BJ (cell line): ENCODE results near the gene SFMBT1. TPM values are rescaled to one million over a fixed set of nuclear protein-coding genes. Genes with fewer than 3 reads are reported as not detected.

Source experiments
- CTCF ChIA-PET: fragments of 350-600 bp; formaldehyde crosslinking; extraction: SDS; loops from one replicate; lab custom pipeline; 2021; ENCODE audit warnings: antibody characterized with exemption, inconsistent platforms; lab: Yijun Ruan, JAX
- POLR2A ChIA-PET: fragments of 300-600 bp; sonication (Branson Sonifier 250); formaldehyde crosslinking; extraction: SDS; loops from one replicate; lab custom pipeline; 2021; ENCODE audit warnings: antibody characterized with exemption; lab: Charles Lee
- DNase-seq: peaks from one replicate; pipeline ENCODE4 v3.0.0-alpha.2; 2011; ENCODE audit warnings: low read depth
- H3K27me3 ChIP-seq: 2 replicates; pipeline ENCODE4 v1.6.0; 2011; ENCODE audit warnings: low read length; ENCODE audit not compliant: control insufficient read depth, insufficient read depth
- H3K36me3 ChIP-seq: 2 replicates; pipeline ENCODE4 v1.5.1; 2011; ENCODE audit warnings: low read length; ENCODE audit not compliant: control insufficient read depth, insufficient read depth
- H3K4me3 ChIP-seq: 2 replicates; pipeline ENCODE4 v1.5.1; 2011; ENCODE audit warnings: low read depth, mild to moderate bottlenecking, control low read depth, low read length
- polyA plus RNA-seq: library from polyadenylated mRNA; depleted of rRNA; stranded (reverse); fragments of >200 nt; gene quantifications from 2 replicates; pipeline ENCODE4 v1.2.3, GENCODE V29; 2011
- TF ChIP-seq, protein P1 (sequence below): IDR thresholded peaks from 2 replicates; pipeline ENCODE4 v1.5.1; 2011; ENCODE audit warnings: low read depth, mild to moderate bottlenecking, control low read depth, inconsistent platforms, low read length, moderate library complexity; ENCODE audit not compliant: insufficient read depth

Gene SFMBT1
- polyA plus RNA-seq, 1 experiment: 2.1 TPM

DNA sequence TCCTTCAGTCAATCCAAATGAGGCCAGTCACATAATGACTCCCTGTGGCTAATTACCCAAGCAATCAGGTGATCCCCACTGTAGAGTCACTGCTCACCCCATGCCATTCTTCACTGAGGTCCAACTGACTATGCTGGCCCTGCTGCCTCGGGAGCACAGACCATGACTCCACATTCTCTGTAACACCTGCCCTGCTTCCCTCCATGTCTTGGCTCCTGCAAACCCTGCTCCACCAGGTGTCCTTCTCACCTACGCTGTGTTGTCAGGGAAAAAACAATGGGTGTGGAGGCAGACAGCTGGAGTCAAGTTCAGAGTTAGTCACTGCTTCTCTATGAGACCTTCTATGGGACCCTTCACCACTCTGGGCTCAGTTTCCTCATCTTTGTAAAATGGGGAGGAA lies 6.1 kb upstream of the SFMBT1 start:
- ChIA-PET CTCF (no interaction called here), POLR2A (no interaction called here)
- TF ChIP-seq, protein P1, sequence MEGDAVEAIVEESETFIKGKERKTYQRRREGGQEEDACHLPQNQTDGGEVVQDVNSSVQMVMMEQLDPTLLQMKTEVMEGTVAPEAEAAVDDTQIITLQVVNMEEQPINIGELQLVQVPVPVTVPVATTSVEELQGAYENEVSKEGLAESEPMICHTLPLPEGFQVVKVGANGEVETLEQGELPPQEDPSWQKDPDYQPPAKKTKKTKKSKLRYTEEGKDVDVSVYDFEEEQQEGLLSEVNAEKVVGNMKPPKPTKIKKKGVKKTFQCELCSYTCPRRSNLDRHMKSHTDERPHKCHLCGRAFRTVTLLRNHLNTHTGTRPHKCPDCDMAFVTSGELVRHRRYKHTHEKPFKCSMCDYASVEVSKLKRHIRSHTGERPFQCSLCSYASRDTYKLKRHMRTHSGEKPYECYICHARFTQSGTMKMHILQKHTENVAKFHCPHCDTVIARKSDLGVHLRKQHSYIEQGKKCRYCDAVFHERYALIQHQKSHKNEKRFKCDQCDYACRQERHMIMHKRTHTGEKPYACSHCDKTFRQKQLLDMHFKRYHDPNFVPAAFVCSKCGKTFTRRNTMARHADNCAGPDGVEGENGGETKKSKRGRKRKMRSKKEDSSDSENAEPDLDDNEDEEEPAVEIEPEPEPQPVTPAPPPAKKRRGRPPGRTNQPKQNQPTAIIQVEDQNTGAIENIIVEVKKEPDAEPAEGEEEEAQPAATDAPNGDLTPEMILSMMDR: no peak
- no peaks in the 10 kb centered on the region for H3K36me3 ChIP-seq
- no peak for DNase-seq
- H3K27me3 ChIP-seq: no peaks in the 10 kb centered on the region
- no peak overlapping the region for H3K4me3 ChIP-seq

DNA sequence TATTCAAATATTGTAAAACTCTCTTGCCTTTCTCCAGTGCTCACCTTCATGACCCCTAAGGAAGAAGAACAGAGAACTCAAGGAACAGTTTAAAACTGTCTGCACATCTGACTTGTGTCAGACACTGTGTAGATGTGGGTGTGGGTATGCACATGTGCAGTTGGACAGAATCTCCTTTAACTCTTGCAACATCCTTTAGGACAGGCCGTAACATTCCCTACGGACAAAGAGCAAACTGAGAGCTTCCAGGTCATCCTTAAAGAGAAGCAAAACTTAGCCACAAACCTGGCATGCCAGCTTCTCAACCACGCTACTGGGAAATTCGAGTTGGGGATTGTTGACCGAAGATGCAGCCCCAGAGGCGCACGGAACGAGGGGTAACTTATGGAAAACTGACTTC lies 4.1 kb upstream of the SFMBT1 start:
- Histone ChIP-seq H3K27me3 (no peaks in the 10 kb centered on the region), H3K4me3 (no peak overlapping the region), H3K36me3 (no peaks in the 10 kb centered on the region)
- POLR2A ChIA-PET: interaction anchor here (0.7 kb wide), 1 partner anchor 118 kb away, joined by 11 read pairs; no protein-coding TSS in a partner anchor
- DNase-seq: no peak
- CTCF ChIA-PET: interaction anchor here (0.5 kb wide), 1 partner anchor 308 kb away, joined by 6 read pairs; no protein-coding TSS in a partner anchor
- TF ChIP-seq, protein P1: no peak

DNA sequence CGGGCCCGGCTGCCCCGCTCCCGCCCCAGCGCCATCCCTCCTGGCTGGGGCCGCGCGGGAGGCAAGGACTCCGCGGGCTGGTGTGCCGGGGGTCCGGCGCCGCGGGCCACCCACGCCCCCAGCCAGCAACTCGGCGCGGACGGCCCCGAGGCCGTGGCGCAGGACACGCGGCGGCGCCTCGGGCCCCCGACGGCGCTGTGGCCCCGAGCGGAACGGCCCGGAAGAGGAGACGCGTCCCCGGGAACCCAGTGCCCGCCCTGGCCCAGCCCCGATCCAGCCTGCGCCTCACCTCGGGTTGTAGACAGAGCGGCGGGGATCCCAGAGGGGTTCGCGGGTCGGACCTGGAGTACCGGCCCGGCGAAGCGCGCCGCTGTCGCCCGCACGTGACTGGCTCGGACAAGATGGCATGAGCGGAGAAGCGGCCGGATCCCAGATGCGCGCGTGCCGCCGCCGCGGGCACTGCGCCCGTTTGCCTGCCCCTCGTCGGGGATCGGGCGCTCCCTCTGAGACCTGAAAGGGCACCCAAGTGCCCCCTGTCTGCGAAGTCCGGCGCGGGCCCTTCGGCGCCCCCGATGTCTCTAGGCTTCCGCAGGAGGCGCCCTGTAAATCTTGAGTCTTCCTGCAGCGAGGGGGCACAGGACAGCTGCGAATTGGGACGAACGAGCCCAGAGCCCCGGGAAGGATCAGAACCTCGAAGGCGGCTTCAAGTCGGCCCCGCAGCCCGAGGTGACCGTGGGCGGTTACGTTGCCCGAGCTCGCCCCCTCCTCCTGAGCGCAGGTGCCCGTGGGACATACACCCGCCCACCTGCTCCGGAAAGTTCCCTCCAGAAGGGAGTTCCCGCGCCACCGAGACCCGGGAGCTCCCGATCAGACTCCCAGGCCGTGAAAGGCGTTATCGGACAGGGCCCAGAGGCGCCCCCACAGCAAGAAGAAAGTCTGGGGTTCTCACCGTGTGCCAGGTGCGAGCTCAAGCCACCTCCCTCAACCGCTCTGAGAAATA lies 598 bp upstream of the SFMBT1 start:
- DNase-seq: no peak

DNA sequence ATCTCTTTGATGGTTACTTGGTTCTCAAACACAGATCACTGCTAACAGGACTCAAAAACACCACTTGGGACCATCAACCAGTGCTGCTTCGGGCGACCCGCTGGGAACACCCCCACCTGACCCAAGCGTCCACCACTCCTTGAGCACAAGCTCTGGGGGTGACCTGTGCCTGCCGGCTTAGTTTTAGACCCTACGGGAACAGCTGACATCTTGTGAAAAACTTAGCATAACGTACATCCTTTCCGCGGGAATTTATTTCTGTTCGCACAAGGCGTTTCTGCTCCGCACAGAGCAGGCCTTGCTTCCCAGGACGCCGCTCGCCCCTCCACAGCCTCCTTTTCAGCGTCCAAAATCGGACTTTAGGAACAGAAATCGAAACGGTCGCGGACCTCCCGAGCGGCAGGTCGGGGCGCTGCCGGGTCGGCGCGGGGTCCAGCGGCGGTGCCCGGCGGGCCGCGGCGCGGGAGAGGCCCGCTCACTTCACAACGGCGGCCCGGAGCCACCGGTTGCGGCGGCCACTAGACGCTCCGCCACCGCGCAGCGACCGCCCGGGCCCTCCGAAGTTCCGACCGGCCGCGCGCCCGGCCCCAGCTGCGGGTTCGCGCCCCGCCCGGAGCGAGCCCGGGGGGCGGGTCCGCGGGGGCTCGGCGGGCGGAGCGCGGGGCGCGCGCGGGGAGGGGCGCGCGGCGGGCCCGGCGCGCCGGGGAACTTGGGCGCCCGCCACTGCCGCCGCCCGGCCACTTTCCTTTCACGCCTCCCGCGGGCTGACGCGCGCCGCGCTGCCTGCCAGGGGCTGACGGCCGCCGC lies 959 bp downstream of the SFMBT1 start:
- no peaks in the 10 kb centered on the region for H3K27me3 ChIP-seq
- no peaks in the 10 kb centered on the region for H3K36me3 ChIP-seq
- ChIA-PET CTCF (interaction anchor here (1.1 kb wide), 1 partner anchor 10 kb away, joined by 3 read pairs; no protein-coding TSS in a partner anchor), POLR2A (no interaction called here)
- H3K4me3 ChIP-seq: peak overlapping the region; percentile 71
- TF ChIP-seq, protein P1: no peak
- no peak for DNase-seq

More for the DNA sequence above, 598 bp upstream of the SFMBT1 start:
- Histone ChIP-seq H3K27me3 (no peaks in the 10 kb centered on the region), H3K4me3 (peak overlapping the region; percentile 71), H3K36me3 (no peaks in the 10 kb centered on the region)
- ChIA-PET POLR2A (no interaction called here), CTCF (interaction anchor here (0.6 to 1.1 kb wide), 3 partner anchors 11 to 590 kb away, joined by 3 read pairs; no protein-coding TSS in a partner anchor)
- TF ChIP-seq, protein P1: peak; percentile 48
